Caco-2 (cell line): ENCODE results near the gene ADAMTS5. TPM values are rescaled to one million over a fixed set of nuclear protein-coding genes. Genes with fewer than 3 reads are reported as not detected.

Experiments used
- BruUV-seq: library from RNA; stranded (reverse); fragments of 400-500 nt; replicated peaks from 2 replicates; lab custom pipeline; 2021; lab: Mats Ljungman, UMichigan
- CTCF ChIA-PET: fragments of 300-600 bp; sonication (Branson Sonifier 250); formaldehyde crosslinking; loops from one replicate; lab custom pipeline; 2022; ENCODE audit warnings: antibody characterized with exemption; lab: Charles Lee
- POLR2A ChIA-PET: fragments of 300-600 bp; sonication (Branson Sonifier 250); formaldehyde crosslinking; loops from one replicate; lab custom pipeline; 2022; ENCODE audit warnings: antibody characterized with exemption; lab: Charles Lee
- DNase-seq, 2 experiments: peaks; one replicate each; pipeline versions ENCODE4 v3.0.0 to v3.0.0-alpha.2; 2020 to 2022
- H3K27me3 ChIP-seq: replicated peaks from 2 replicates; pipeline ENCODE4 v1.6.0; 2011; ENCODE audit warnings: low read length; ENCODE audit not compliant: control insufficient read depth, insufficient read depth
- H3K36me3 ChIP-seq: 2 replicates; pipeline ENCODE4 v1.5.1; 2011; ENCODE audit warnings: low read length; ENCODE audit not compliant: control insufficient read depth, insufficient read depth
- H3K4me1 ChIP-seq: fragments of 250-450 bp; sonication (Bioruptor Pico); 2 replicates; pipeline ENCODE4 v1.5.1; 2020; ENCODE audit warnings: mild to moderate bottlenecking
- H3K4me3 ChIP-seq: 2 replicates; pipeline ENCODE4 v1.5.1; 2011; ENCODE audit warnings: low read depth, mild to moderate bottlenecking, control low read depth, low read length
- H3K9me3 ChIP-seq: fragments of 250-450 bp; sonication (Bioruptor Pico); 2 replicates; pipeline ENCODE4 v1.5.1; 2020; ENCODE audit warnings: mild to moderate bottlenecking, moderate library complexity
- H3K27ac Mint-ChIP-seq: one replicate; pipeline ENCODE4 v1.8.0; 2022; ENCODE audit warnings: mixed read lengths; ENCODE audit not compliant: unreplicated experiment
- H3K27me3 Mint-ChIP-seq: one replicate; pipeline ENCODE4 v1.8.0; 2022; ENCODE audit warnings: mixed read lengths; ENCODE audit not compliant: insufficient read depth, unreplicated experiment
- H3K36me3 Mint-ChIP-seq: one replicate; pipeline ENCODE4 v1.8.0; 2022; ENCODE audit warnings: mild to moderate bottlenecking, mixed read lengths; ENCODE audit not compliant: insufficient read depth, unreplicated experiment
- H3K4me1 Mint-ChIP-seq: one replicate; pipeline ENCODE4 v1.8.0; 2022; ENCODE audit warnings: low read depth, mixed read lengths; ENCODE audit not compliant: unreplicated experiment
- H3K4me3 Mint-ChIP-seq: one replicate; pipeline ENCODE4 v1.8.0; 2022; ENCODE audit warnings: mild to moderate bottlenecking, moderate library complexity, mixed read lengths; ENCODE audit not compliant: unreplicated experiment
- H3K9me3 Mint-ChIP-seq: one replicate; pipeline ENCODE4 v1.8.0; 2022; ENCODE audit warnings: mixed read lengths; ENCODE audit not compliant: unreplicated experiment
- intact Hi-C: fragments of 100-400 bp; cut with micrococcal nuclease; formaldehyde crosslinking; loops from one replicate; pipeline ENCODE4 v1.10.0; 2022; ENCODE audit not compliant: unreplicated experiment
- total RNA-seq: library from RNA; stranded (reverse); gene quantifications from 2 replicates; pipeline ENCODE4 v1.2.3, GENCODE V29; 2022
- TF ChIP-seq, protein P1 (sequence below), 2 experiments: fragments of 200-600 bp in 1 of 2; IDR thresholded peaks; 1 replicate in 1 of 2; 2 replicates in 1 of 2; pipeline versions ENCODE4 v1.5.1 to v1.8.0; 2011 to 2022; ENCODE audit warnings: antibody characterized with exemption in 1 of 2, control low read depth in 1 of 2, inconsistent platforms in 1 of 2, low read depth in 1 of 2, low read length in 1 of 2, mild to moderate bottlenecking in 1 of 2, moderate library complexity in 1 of 2; ENCODE audit not compliant: insufficient read depth in 1 of 2, severe bottlenecking in 1 of 2, unreplicated experiment in 1 of 2

ADAMTS5 gene
- total RNA-seq, 1 experiment from 2014 or later: not detected

GRCh38 chr21:26962621-26963181, 4.2 kb downstream of the ADAMTS5 start:
- POLR2A ChIA-PET: no interaction called here
- intact Hi-C loops: loop anchor here (5.0 kb wide), 2 partner anchors 80 to 110 kb away; no protein-coding TSS in a partner anchor

GRCh38 chr21:26961698-26962097, 5.2 kb downstream of the ADAMTS5 start:
- Mint-ChIP-seq H3K36me3 (peaks cover 4% of the 10 kb centered on the region), H3K4me1 (no peaks in the 10 kb centered on the region), H3K4me3 (no peak overlapping the region), H3K9me3 (no peaks in the 10 kb centered on the region), H3K27me3 (no peaks in the 10 kb centered on the region), H3K27ac (no peak overlapping the region)
- Histone ChIP-seq H3K27me3 (no peaks in the 10 kb centered on the region), H3K36me3 (no peaks in the 10 kb centered on the region), H3K9me3 (no peaks in the 10 kb centered on the region), H3K4me3 (no peak overlapping the region), H3K4me1 (no peaks in the 10 kb centered on the region)
- TF ChIP-seq, protein P1, sequence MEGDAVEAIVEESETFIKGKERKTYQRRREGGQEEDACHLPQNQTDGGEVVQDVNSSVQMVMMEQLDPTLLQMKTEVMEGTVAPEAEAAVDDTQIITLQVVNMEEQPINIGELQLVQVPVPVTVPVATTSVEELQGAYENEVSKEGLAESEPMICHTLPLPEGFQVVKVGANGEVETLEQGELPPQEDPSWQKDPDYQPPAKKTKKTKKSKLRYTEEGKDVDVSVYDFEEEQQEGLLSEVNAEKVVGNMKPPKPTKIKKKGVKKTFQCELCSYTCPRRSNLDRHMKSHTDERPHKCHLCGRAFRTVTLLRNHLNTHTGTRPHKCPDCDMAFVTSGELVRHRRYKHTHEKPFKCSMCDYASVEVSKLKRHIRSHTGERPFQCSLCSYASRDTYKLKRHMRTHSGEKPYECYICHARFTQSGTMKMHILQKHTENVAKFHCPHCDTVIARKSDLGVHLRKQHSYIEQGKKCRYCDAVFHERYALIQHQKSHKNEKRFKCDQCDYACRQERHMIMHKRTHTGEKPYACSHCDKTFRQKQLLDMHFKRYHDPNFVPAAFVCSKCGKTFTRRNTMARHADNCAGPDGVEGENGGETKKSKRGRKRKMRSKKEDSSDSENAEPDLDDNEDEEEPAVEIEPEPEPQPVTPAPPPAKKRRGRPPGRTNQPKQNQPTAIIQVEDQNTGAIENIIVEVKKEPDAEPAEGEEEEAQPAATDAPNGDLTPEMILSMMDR (IDR thresholded peaks at IDR 0.05; ENCODE audit: insufficient read depth in 1 of 2, low read depth in 1 of 2, low read length in 1 of 2, severe bottlenecking in 1 of 2, unreplicated experiment in 1 of 2): no peak
- intact Hi-C loops: loop anchor here (5.0 kb wide), 2 partner anchors 81 to 109 kb away; no protein-coding TSS in a partner anchor
- ChIA-PET POLR2A (no interaction called here), CTCF (no interaction called here)
- no peak for DNase-seq
- BruUV-seq: no TSS peak

More at GRCh38 chr21:26962621-26963181, 4.2 kb downstream of the ADAMTS5 start:
- Histone ChIP-seq H3K4me3 (no peak overlapping the region), H3K27me3 (no peaks in the 10 kb centered on the region), H3K9me3 (no peaks in the 10 kb centered on the region), H3K4me1 (no peaks in the 10 kb centered on the region), H3K36me3 (no peaks in the 10 kb centered on the region)
- Mint-ChIP-seq H3K27me3 (no peaks in the 10 kb centered on the region), H3K4me3 (no peak overlapping the region), H3K27ac (no peak overlapping the region), H3K4me1 (no peaks in the 10 kb centered on the region), H3K36me3 (peaks cover 5% of the 10 kb centered on the region), H3K9me3 (no peaks in the 10 kb centered on the region)
- CTCF ChIA-PET: no interaction called here
- no peak for DNase-seq
- BruUV-seq: no TSS peak
- TF ChIP-seq, protein P1 (IDR thresholded peaks at IDR 0.05; ENCODE audit: insufficient read depth in 1 of 2, low read depth in 1 of 2, low read length in 1 of 2, severe bottlenecking in 1 of 2, unreplicated experiment in 1 of 2): no peak

DNA sequence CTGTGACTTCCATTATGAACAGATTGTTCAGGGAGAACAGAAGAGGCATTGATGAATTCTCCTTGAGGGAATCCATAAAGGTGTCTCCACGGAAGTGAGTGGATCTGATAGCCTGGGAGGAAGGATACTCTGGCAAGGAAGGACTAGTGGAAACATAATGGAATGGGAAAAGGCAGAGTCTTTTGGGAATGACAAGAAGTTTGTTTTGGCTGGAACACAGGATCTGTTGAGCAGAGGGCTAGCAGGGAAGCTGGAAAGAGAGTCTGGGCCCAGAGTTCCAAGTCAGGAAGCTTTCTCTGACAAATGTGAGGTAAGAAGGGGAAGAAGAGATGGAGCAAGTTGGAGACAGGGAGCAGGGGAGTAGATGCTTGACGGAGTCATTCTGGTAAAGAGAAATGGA, 8.1 kb downstream of the ADAMTS5 start:
- no peaks in the 10 kb centered on the region for H3K4me1 Mint-ChIP-seq
- intact Hi-C loops: no loop called here
- Histone ChIP-seq H3K4me3 (no peak overlapping the region), H3K36me3 (no peaks in the 10 kb centered on the region), H3K4me1 (no peaks in the 10 kb centered on the region), H3K27me3 (no peaks in the 10 kb centered on the region), H3K9me3 (no peaks in the 10 kb centered on the region)
- ChIA-PET POLR2A (no interaction called here), CTCF (no interaction called here)
- DNase-seq: no peak
- H3K36me3 Mint-ChIP-seq: no peaks in the 10 kb centered on the region
- no TSS peak for BruUV-seq
- H3K27ac Mint-ChIP-seq: no peak overlapping the region
- H3K4me3 Mint-ChIP-seq: no peak overlapping the region
- peaks cover 3% of the 10 kb centered on the region for H3K27me3 Mint-ChIP-seq
- TF ChIP-seq, protein P1 (IDR thresholded peaks at IDR 0.05; ENCODE audit: insufficient read depth in 1 of 2, low read depth in 1 of 2, low read length in 1 of 2, severe bottlenecking in 1 of 2, unreplicated experiment in 1 of 2): no peak
- H3K9me3 Mint-ChIP-seq: no peaks in the 10 kb centered on the region
